ENCODE measurements around the gene MCHR2. TPM values are rescaled to one million over a fixed set of nuclear protein-coding genes. Genes with fewer than 3 reads are reported as not detected.

Gene MCHR2
- total and polyA plus RNA-seq, 10 of the 15 experiments (the other 5 are each of a cell fraction or from before 2014, with no cell fraction given): not detected

GRCh38 chr6:99943846-99944245 lies 50.2 kb downstream of the MCHR2 start:
- no peak overlapping the region for H3K4me3 ChIP-seq
- no peak for FAIRE-seq
- H3K27me3 ChIP-seq (replicated peaks in 1 of 2; ENCODE audit: control insufficient read depth in 2 of 2, insufficient read depth in 2 of 2, low read length in 1 of 2): no peaks in the 10 kb centered on the region
- in situ Hi-C loops (cut with MboI) (no loop called here), intact Hi-C loops (cut with micrococcal nuclease; ENCODE audit: unreplicated experiment) (no loop called here)
- BruUV-seq (replicated peaks): no TSS peak
- H3K79me2 ChIP-seq (ENCODE audit: control insufficient read depth, insufficient read depth, low read length): no peaks in the 10 kb centered on the region
- H2AFZ ChIP-seq (ENCODE audit: control insufficient read depth, low read depth, low read length): no peak overlapping the region
- H3K27ac ChIP-seq (ENCODE audit: control insufficient read depth, insufficient read depth): no peak overlapping the region
- ChIA-PET RAD21 (ENCODE audit: unreplicated experiment) (no interaction called here), POLR2A (no interaction called here), CTCF (no interaction called here), SMC1A (ENCODE audit: uncharacterized antibody, unreplicated experiment) (no interaction called here)
- H3K9me3 ChIP-seq (replicated peaks; ENCODE audit: control insufficient read depth, insufficient read depth, low read length): no peaks in the 10 kb centered on the region
- DNase-seq (ENCODE audit: low read depth, low spot score): no peak
- no peak overlapping the region for H3K9ac ChIP-seq (ENCODE audit: control insufficient read depth, insufficient read depth, low read length)
- ATAC-seq: no peak
- H3K4me2 ChIP-seq (ENCODE audit: control insufficient read depth, insufficient read depth): no peak overlapping the region
- no peaks in the 10 kb centered on the region for H3K4me1 ChIP-seq (ENCODE audit: control insufficient read depth, insufficient read depth, low read length)
- H4K20me1 ChIP-seq (ENCODE audit: control insufficient read depth, insufficient read depth): no peaks in the 10 kb centered on the region
- TF ChIP-seq ZBED1 (IDR thresholded peaks at IDR 0.05; ENCODE audit: borderline replicate concordance): no peak
- no peak for TF ChIP-seq MEF2B (IDR thresholded peaks at IDR 0.05; ENCODE audit: partially characterized antibody, poor library complexity, severe bottlenecking)
- TF ChIP-seq EGR1 (IDR thresholded peaks at IDR 0.05; ENCODE audit: borderline replicate concordance in 1 of 2, low read depth in 2 of 2, low read length in 2 of 2): no peak
- TF ChIP-seq GATAD2B (conservative IDR thresholded peaks at IDR 0.05; ENCODE audit: low read depth): no peak
- no peak for TF ChIP-seq GABPA (IDR thresholded peaks at IDR 0.05; ENCODE audit: low read depth)
- TF ChIP-seq SREBF2 (IDR thresholded peaks at IDR 0.05; ENCODE audit: low read length): no peak
- TF ChIP-seq BHLHE40 (IDR thresholded peaks at IDR 0.05; ENCODE audit: borderline replicate concordance in 1 of 2, low read depth in 2 of 2, low read length in 1 of 2): no peak
- TF ChIP-seq RB1 (IDR thresholded peaks at IDR 0.05; ENCODE audit: borderline replicate concordance): no peak
- TF ChIP-seq HDGF (IDR thresholded peaks at IDR 0.05): no peak
- no peak for TF ChIP-seq ASH2L (IDR thresholded peaks at IDR 0.05; ENCODE audit: borderline replicate concordance, low read depth)
- TF ChIP-seq PAX8 (IDR thresholded peaks at IDR 0.05): no peak
- TF ChIP-seq RUNX3 (IDR thresholded peaks at IDR 0.05; ENCODE audit: low read length): no peak
- TF ChIP-seq RBBP5 (conservative IDR thresholded peaks at IDR 0.05): no peak
- no peak for TF ChIP-seq BCL3 (IDR thresholded peaks at IDR 0.05; ENCODE audit: borderline replicate concordance, insufficient read depth, low read depth, low read length, poor library complexity, severe bottlenecking)
- no peak for TF ChIP-seq PBX3 (IDR thresholded peaks at IDR 0.05; ENCODE audit: insufficient replicate concordance, low read depth, low read length)
- TF ChIP-seq BCL11A (IDR thresholded peaks at IDR 0.05; ENCODE audit: low read depth, low read length): no peak
- no peaks in the 10 kb centered on the region for H3K36me3 ChIP-seq (ENCODE audit: control insufficient read depth in 2 of 2, insufficient read depth in 2 of 2, low read length in 1 of 2)
